SK-N-MC (cell line): Measurements from ENCODE around the gene LMOD1.

Experiments used
- EZH2 ChIP-seq: fragments of 200-600 bp; sonication (generic); IDR thresholded peaks from one replicate; pipeline ENCODE4 v1.6.1; 2017; ENCODE audit warnings: antibody characterized with exemption
- FOXP2 ChIP-seq: optimal IDR thresholded peaks from 2 replicates; pipeline ENCODE3; 2011; ENCODE audit warnings: mild to moderate bottlenecking, moderate library complexity; ENCODE audit not compliant: insufficient read depth; ENCODE audit errors: extremely low read length, control extremely low read depth
- POLR2AphosphoS5 ChIP-seq: IDR thresholded peaks from 2 replicates; pipeline ENCODE4 v1.6.1; 2012; ENCODE audit warnings: mild to moderate bottlenecking, low read depth, low read length, borderline replicate concordance

- no peak for TF ChIP-seq POLR2AphosphoS5
- no peak for TF ChIP-seq EZH2
- TF ChIP-seq FOXP2, result no peak
Observed at GRCh38 chr1:201966171-201966570, 19.8 kb upstream of the LMOD1 start.
